Measurements from ENCODE around the gene UBXN6. TPM values are rescaled to one million over a fixed set of nuclear protein-coding genes. Genes with fewer than 3 reads are reported as not detected.

The UBXN6 gene
- total RNA-seq, 1 donor from 2014 or later: 49.5 TPM

DNA sequence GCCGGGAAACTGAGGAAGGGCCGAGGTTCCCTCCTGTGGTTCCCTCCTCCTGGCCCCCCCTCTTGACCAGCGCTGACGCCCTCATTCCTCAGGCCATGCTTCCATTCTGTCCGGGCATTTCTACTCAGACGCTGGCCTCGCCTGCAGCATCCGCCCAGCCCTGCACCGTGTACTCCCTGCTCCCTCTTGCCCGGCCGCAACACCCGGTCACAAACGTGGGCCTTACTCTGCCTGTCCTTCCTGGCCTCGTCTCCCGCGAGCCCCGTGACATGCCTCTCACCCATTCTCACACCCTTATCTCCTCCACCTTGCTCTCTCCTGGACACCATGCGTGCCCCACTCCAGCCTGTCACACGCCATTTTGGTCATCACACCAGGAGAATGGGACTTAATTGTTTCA is 25.8 kb upstream of the UBXN6 start:
- Mint-ChIP-seq H3K27me3 (ENCODE audit: insufficient read depth) (no peaks in the 10 kb centered on the region), H3K36me3 (ENCODE audit: low read depth) (peaks cover 8% of the 10 kb centered on the region), H3K27ac (no peak overlapping the region), H3K4me1 (ENCODE audit: low read depth) (no peaks in the 10 kb centered on the region), H3K9me3 (no peaks in the 10 kb centered on the region), H3K4me3 (no peak overlapping the region)
- intact Hi-C loops (cut with micrococcal nuclease): no loop called here
- DNase-seq (ENCODE audit: low spot score): no peak

DNA sequence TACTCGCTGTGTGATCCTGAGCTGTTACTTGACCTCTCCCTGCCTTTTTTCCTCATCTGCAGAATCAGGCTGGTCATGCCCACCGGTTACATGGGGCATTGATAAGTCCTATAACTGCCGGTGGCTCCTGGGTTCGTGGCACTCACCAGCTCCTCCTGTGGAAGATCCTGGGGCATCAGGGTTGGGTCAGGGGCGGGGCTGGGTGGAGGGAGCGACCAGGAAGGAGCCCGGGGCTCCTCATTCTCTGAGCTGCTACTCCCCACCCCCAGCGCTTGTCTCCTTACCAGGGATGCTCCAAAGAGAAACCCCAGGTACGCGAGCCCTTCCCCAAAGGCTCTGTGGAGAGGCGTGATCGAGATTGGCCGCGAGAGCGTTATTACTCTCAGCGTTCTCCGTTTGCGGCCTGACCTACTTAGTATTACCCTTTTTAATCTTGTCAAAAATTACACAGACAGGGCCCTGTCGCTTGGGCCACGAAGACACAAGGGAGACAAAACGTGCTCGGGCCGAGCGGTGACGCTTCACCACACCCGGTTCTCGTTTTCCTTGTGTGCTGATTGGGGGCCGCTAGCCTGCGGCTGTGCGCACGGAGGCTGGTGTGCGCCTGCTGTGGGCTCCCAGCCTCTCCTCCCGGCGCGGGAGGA is 25.2 kb upstream of the UBXN6 start:
- no peaks in the 10 kb centered on the region for H3K4me1 Mint-ChIP-seq (ENCODE audit: low read depth)
- no peak overlapping the region for H3K4me3 Mint-ChIP-seq
- no peak overlapping the region for H3K27ac Mint-ChIP-seq
- H3K36me3 Mint-ChIP-seq (ENCODE audit: low read depth): peaks cover 7% of the 10 kb centered on the region
- no peaks in the 10 kb centered on the region for H3K9me3 Mint-ChIP-seq
- no peak for DNase-seq (ENCODE audit: low spot score)
- H3K27me3 Mint-ChIP-seq (ENCODE audit: insufficient read depth): no peaks in the 10 kb centered on the region
- intact Hi-C loops (cut with micrococcal nuclease): no loop called here

DNA sequence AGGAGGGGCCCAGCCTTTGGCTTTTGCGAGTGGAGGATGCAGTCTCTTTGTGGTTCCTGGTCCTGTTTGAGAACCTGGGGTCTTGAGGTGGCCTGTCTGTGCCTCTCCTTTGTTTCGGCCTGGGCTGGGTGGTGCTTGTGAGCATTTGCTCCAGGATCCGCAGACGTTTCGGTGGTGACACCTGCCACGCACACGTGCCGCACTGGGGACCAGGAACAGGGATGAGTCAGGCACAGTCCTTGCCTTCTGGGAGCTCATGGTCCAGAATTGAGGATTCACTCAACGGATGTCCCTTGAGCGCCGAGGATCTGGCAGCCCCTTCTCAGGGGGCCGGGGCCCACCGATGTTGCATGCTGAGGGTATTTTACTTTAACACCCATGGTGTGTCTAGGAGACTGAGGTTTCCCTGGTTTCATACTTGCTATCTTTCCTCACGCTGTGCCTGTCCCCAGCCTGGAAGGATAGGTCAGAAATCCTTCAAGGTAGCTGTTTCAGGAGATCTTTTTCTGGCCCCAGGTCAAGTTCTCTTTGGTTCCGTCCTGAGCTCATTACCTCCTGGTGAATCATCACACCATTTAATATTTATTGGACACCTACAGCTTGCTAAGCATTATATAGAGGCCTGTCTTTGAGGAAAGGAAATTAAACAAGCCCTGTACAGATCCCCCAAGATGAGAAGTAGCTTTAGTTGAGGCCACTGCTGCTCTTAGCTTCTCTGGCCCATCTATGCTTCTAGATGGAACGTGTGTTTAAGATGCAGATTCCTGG is 19.6 kb upstream of the UBXN6 start:
- Mint-ChIP-seq H3K4me1 (ENCODE audit: low read depth) (peaks cover 12% of the 10 kb centered on the region), H3K27ac (no peak overlapping the region), H3K36me3 (ENCODE audit: low read depth) (peaks cover 7% of the 10 kb centered on the region)

DNA sequence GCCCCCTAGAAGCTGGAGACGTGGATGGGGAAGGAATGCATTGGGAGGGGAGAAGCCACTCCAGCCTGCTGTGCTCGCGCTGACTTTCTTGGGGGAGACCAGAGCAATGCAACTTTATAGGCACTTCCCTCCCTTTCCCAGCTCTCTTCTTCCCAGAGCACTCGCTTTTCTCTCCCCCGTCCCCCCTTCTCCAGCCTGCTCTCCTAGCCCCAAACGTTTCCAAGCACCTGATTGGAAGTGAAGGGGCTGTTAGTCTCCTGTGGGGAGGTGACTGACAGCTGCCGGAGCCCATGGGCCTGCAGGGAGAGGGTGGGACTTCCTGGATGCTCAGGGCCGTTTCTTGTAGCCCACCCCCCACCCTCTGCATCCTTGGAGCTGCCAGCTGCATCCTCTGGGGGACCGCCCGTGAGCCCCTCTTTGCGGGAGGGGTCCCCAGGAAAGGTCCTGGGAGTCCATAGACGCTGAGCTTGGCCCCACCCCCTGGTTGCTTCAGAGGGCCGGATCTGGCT is 17.0 kb upstream of the UBXN6 start:
- H3K4me1 Mint-ChIP-seq (ENCODE audit: low read depth): peaks cover 18% of the 10 kb centered on the region
- H3K4me3 Mint-ChIP-seq: peak overlapping the region; percentile 86
- H3K27ac Mint-ChIP-seq: peak overlapping the region; percentile 40
- DNase-seq (ENCODE audit: low spot score): no peak
- intact Hi-C loops (cut with micrococcal nuclease): loop anchor here (5.0 kb wide), 3 partner anchors 292 to 407 kb away; partner anchors contain the start of genes ANKRD24, MAP2K2, SIRT6 and ZBTB7A
- H3K9me3 Mint-ChIP-seq: no peaks in the 10 kb centered on the region
- H3K36me3 Mint-ChIP-seq (ENCODE audit: low read depth): peaks cover 5% of the 10 kb centered on the region
- no peaks in the 10 kb centered on the region for H3K27me3 Mint-ChIP-seq (ENCODE audit: insufficient read depth)

More for the DNA sequence above, 19.6 kb upstream of the UBXN6 start:
- Mint-ChIP-seq H3K27me3 (ENCODE audit: insufficient read depth) (no peaks in the 10 kb centered on the region), H3K4me3 (no peak overlapping the region), H3K9me3 (no peaks in the 10 kb centered on the region)
- intact Hi-C loops (cut with micrococcal nuclease): no loop called here
- no peak for DNase-seq (ENCODE audit: low spot score)

DNA sequence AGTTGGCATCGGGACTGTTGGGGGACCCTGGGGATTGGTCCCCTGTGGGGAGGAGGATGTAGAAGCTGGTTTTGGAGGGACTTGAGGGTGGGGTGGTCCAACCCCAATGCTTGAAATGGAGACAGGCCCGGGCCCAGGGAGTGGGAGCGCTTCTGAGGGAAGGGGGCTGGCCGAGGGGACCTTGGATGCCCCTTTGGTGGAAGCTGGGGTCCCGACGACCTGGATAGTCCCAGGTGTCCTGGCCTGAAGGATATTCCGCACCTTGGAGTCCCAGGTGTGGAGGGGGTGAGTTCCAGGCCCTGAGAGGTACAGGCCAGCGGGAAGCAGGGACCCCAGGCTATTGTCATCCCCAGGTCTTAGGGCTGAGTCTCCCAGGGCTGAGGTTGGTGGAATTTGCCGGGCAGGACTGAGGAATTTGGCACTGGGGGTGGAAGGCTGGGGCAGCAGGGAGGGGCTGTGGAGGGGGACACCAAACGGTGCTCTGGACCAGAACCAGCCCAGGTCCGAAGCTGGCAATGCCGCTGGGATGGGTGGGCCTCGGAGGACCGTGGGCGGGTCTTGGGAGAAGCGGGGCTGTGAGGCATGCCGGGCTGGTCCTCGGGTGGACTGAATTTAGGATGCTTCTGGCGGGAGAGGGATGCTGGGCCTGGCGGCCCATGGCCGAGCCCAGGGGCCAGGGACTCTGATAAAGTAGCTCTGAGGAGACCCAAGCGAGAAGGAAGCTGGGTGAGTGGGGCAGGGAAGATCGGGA is 16.3 kb upstream of the UBXN6 start:
- Mint-ChIP-seq H3K4me3 (peak overlapping the region; percentile 86), H3K4me1 (ENCODE audit: low read depth) (peaks cover 18% of the 10 kb centered on the region), H3K27me3 (ENCODE audit: insufficient read depth) (no peaks in the 10 kb centered on the region), H3K27ac (peak overlapping the region; percentile 48), H3K36me3 (ENCODE audit: low read depth) (peaks cover 5% of the 10 kb centered on the region), H3K9me3 (no peaks in the 10 kb centered on the region)
- no peak for DNase-seq (ENCODE audit: low spot score)
- intact Hi-C loops (cut with micrococcal nuclease): loop anchor here (5.0 kb wide), 3 partner anchors 292 to 407 kb away; partner anchors contain the start of genes ANKRD24, MAP2K2, SIRT6 and ZBTB7A

DNA sequence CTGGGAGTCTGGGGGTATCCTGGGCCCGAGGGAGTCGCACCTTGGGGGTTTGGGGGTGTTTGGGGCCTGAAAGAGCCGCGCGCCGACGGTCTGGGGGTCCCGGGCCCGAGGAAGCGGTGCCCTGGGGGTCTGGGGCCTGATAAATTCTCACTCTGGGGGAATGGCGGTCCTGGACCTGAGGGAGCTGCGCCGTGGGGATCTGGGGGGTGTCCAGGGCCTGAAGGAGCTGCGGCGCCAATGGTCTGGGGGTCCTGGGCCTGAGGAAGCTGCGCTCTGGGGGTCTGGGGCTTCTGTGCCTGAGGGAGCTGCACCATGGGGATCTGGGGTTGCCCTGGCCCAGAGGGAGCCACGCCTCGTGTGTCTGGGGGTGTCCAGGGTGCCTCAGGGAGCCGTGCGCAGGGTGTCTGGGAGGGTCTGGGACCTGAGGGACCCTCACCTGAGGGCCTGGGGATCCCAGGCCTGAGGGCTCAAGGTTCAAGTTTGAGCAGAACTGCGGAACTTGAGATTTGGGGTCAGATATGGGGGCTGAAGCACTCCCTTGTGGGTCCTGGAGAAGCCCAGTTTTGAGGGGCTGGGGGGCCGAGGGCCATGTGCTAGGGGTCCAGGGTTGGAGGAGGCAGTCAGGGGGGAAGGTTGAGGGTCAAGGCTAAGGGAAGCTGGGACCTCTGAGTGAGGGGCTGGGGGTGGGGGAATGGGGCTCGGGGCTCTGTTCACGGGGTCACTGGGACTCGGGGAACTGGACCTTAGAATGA is 15.6 kb upstream of the UBXN6 start:
- no peaks in the 10 kb centered on the region for H3K9me3 Mint-ChIP-seq
- H3K4me3 Mint-ChIP-seq: peak overlapping the region; percentile 86
- H3K27me3 Mint-ChIP-seq (ENCODE audit: insufficient read depth): no peaks in the 10 kb centered on the region
- intact Hi-C loops (cut with micrococcal nuclease): loop anchor here (5.0 kb wide), 3 partner anchors 291 to 406 kb away; partner anchors contain the start of genes ANKRD24, MAP2K2, SIRT6 and ZBTB7A
- peaks cover 5% of the 10 kb centered on the region for H3K36me3 Mint-ChIP-seq (ENCODE audit: low read depth)
- H3K27ac Mint-ChIP-seq: peak overlapping the region; percentile 67
- no peak for DNase-seq (ENCODE audit: low spot score)
- H3K4me1 Mint-ChIP-seq (ENCODE audit: low read depth): peaks cover 18% of the 10 kb centered on the region

DNA sequence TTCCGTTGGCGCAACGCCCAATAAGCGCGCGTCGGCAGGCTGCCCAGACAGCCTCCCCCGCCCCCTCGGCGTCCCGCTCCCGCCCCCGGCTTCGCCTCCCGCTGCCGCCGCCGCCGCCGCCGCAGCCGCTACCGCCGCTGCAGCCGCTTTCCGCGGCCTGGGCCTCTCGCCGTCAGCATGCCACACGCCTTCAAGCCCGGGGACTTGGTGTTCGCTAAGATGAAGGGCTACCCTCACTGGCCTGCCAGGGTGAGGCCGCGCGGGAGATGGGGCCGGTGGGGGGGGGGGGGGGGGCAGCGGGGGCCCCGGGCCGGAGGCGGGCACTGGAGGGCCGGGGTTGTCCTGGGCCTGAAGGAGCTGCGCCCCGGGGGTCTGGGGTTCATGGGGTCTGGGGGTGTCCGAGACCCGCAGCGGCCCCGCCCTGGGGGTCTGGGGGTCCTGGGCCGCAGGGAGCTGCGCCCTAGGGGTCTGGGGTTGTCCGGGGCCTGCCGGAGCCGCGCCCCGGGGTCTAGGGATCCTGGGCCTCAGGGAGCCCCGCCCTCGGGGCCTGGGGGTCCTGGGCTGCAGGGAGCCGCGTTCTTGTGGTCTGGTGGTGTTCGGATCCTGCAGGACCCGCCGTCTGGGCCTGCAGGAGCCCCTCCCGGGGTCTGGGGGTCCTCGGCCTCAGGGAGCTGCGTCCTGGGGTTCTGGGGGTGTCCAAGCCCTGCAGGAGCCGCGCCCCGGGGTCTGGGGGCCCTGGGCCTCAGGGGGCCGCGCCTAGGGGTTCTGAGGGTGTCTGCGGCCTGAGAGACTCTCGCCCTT is 14.8 kb upstream of the UBXN6 start, which contains the start of gene HDGFL2:
Gene HDGFL2 (plus strand): TSS at position 124 of the 801 bp plus-strand sequence. CDS start 54 bp downstream, at position 178.
- Mint-ChIP-seq H3K36me3 (ENCODE audit: low read depth) (peaks cover 3% of the 10 kb centered on the region), H3K4me3 (peak within 1 kb of the TSS; percentile 86), H3K27ac (peak within 1 kb of the TSS; percentile 67), H3K9me3 (no peaks in the 10 kb centered on the region), H3K27me3 (ENCODE audit: insufficient read depth) (no peaks in the 10 kb centered on the region), H3K4me1 (ENCODE audit: low read depth) (peaks cover 18% of the 10 kb centered on the region)
- no peak for DNase-seq (ENCODE audit: low spot score)
- intact Hi-C loops (cut with micrococcal nuclease): loop anchor here (1.0 to 5.0 kb wide), 6 partner anchors 70 to 405 kb away; partner anchors contain the start of genes ANKRD24, CHAF1A, FEM1A and MAP2K2

DNA sequence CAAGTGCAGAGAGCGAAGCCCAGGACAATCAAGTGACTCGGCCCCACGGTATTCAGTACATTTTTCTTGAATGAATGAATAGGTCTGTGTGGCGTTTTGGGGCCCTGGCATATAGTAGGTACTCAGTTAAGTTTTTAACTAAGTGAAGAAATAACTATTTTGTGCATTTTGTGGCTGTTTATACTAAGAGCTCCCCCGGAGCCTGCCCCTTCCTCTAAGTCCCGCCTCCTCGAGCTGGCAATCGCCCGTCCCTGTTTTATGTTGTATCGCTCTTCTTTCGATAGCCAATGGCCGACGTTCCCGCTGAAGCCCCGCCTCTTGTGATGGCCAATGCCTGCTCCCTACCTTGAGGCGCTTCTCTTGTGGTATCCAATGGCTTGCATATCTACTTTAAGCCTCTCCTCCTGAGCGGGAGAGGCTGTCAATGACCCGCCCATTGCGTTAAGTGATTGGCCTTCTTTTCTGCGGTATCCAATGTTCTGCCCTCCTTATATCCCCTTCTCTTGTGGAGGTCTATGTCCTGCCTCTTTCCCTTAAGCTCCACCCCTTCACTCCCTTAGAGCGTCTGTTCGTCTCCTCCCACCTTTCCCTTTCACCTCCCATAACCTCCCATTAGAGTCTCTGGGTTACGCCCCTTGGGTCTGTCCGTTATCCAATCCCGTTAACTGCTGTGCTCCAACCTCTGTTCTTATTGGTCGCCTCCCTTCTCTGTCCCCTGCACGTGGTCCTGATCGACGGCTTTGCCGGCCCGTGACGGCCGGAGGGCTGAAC is 14.0 kb upstream of the UBXN6 start:
- H3K36me3 Mint-ChIP-seq (ENCODE audit: low read depth): peaks cover 1% of the 10 kb centered on the region
- intact Hi-C loops (cut with micrococcal nuclease): loop anchor here (1.0 to 5.0 kb wide), 12 partner anchors 14 to 485 kb away; partner anchors contain the start of genes ANKRD24, CHAF1A, FEM1A and MAP2K2
- no peaks in the 10 kb centered on the region for H3K27me3 Mint-ChIP-seq (ENCODE audit: insufficient read depth)
- no peak overlapping the region for H3K4me3 Mint-ChIP-seq
- H3K27ac Mint-ChIP-seq: no peak overlapping the region
- H3K9me3 Mint-ChIP-seq: no peaks in the 10 kb centered on the region
- peak; percentile 97 for DNase-seq (ENCODE audit: low spot score)
- peaks cover 18% of the 10 kb centered on the region for H3K4me1 Mint-ChIP-seq (ENCODE audit: low read depth)

DNA sequence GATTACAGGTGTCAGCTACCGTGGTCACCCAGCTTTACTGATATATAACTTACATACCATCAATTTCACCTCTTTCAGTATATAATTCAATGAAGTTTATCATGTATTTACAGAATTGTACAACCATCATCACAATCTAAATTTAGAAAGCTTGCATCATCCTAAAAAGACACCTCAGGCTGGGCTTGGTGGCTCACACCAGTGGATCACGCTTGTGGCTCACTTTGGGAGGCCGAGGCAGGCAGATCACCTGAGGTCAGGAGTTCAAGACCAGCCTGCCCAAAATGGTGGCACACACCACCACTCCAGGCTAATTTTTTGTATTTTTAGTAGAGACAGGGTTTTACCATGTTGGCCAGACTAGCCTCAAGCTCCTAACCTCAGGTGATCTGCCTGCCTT is 10.2 kb upstream of the UBXN6 start:
- no peak overlapping the region for H3K27ac Mint-ChIP-seq

DNA sequence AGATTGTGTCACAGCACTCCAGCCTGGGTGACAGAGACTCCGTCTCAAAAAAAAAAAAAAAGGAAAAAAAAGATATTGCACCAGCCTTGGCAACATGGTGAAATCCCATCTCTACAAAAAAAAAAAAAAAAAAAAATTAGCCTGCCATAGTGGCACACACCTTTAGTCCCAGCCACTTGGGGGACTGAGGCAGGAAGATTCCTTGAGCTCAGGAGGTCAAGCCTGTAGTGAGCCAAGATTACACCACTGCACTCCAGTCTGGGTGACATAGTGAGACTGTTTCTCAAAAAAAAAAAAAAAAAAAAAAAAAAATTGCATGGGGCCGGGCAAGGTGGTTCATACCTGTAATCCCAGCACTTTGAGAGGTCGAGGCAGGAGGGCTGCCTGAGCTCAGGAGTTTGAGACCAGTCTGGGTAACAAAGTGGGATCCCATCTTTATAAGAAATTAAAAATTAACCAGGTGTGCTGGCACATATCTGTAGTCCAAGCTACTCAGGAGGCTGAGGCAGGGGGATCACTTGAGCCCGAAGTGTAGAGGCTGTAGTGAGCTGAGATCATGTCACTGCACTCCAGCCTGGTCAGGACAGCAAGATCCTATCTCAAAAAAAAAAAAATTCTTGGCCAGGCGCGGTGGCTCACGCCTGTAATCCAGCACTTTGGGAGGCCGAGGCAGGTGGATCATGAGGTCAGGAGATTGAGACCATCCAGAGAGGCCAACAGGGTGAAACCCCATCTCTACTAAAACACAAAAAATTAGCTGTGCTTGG is 7.4 kb upstream of the UBXN6 start:
- H3K4me1 Mint-ChIP-seq (ENCODE audit: low read depth): no peaks in the 10 kb centered on the region
- H3K27ac Mint-ChIP-seq: no peak overlapping the region
- DNase-seq (ENCODE audit: low spot score): no peak
- intact Hi-C loops (cut with micrococcal nuclease): no loop called here
- no peak overlapping the region for H3K4me3 Mint-ChIP-seq
- H3K36me3 Mint-ChIP-seq (ENCODE audit: low read depth): no peaks in the 10 kb centered on the region
- H3K9me3 Mint-ChIP-seq: no peaks in the 10 kb centered on the region
- no peaks in the 10 kb centered on the region for H3K27me3 Mint-ChIP-seq (ENCODE audit: insufficient read depth)

More for the DNA sequence above, 10.2 kb upstream of the UBXN6 start:
- no peaks in the 10 kb centered on the region for H3K27me3 Mint-ChIP-seq (ENCODE audit: insufficient read depth)
- no peaks in the 10 kb centered on the region for H3K9me3 Mint-ChIP-seq
- peaks cover 6% of the 10 kb centered on the region for H3K4me1 Mint-ChIP-seq (ENCODE audit: low read depth)
- no peak overlapping the region for H3K4me3 Mint-ChIP-seq
- H3K36me3 Mint-ChIP-seq (ENCODE audit: low read depth): no peaks in the 10 kb centered on the region
- DNase-seq (ENCODE audit: low spot score): no peak
- intact Hi-C loops (cut with micrococcal nuclease): no loop called here
